Measurements from ENCODE around the gene CPNE2. TPM values are rescaled to one million over a fixed set of nuclear protein-coding genes. Genes with fewer than 3 reads are reported as not detected.

CPNE2 gene
- total and polyA plus RNA-seq, 10 of the 15 experiments (the other 5 are each of a cell fraction or from before 2014, with no cell fraction given), result 3.1 to 22.1 (median 9.9) TPM

GRCh38 chr16:57118461-57119084 lies 26.2 kb downstream of the CPNE2 start:
- CTCF ChIA-PET, result interaction anchor here (0.6 to 1.4 kb wide), 5 partner anchors 9 to 171 kb away, joined by 3 read pairs; no protein-coding TSS in a partner anchor
- Histone ChIP-seq H3K4me3 (no peak overlapping the region), H3K9ac (ENCODE audit: control insufficient read depth, insufficient read depth, low read length) (no peak overlapping the region), H3K4me1 (ENCODE audit: control insufficient read depth, insufficient read depth, low read length) (peaks cover 8% of the 10 kb centered on the region), H3K79me2 (ENCODE audit: control insufficient read depth, insufficient read depth, low read length) (no peaks in the 10 kb centered on the region), H2AFZ (ENCODE audit: control insufficient read depth, low read depth, low read length) (no peak overlapping the region), H4K20me1 (ENCODE audit: control insufficient read depth, insufficient read depth) (no peaks in the 10 kb centered on the region), H3K27ac (ENCODE audit: control insufficient read depth, insufficient read depth) (no peak overlapping the region), H3K27me3 (replicated peaks in 1 of 2; ENCODE audit: control insufficient read depth in 2 of 2, insufficient read depth in 2 of 2, low read length in 1 of 2) (no peaks in the 10 kb centered on the region), H3K9me3 (replicated peaks; ENCODE audit: control insufficient read depth, insufficient read depth, low read length) (no peaks in the 10 kb centered on the region), H3K36me3 (ENCODE audit: control insufficient read depth in 2 of 2, insufficient read depth in 2 of 2, low read length in 1 of 2) (no peaks in the 10 kb centered on the region), H3K4me2 (ENCODE audit: control insufficient read depth, insufficient read depth) (no peak overlapping the region)
- RAD21 ChIA-PET (ENCODE audit: unreplicated experiment), result interaction anchor here (0.6 kb wide), 1 partner anchor 75 kb away, joined by 3 read pairs; no protein-coding TSS in a partner anchor
- TF ChIP-seq CREM (IDR thresholded peaks at IDR 0.05; ENCODE audit: low read depth), result no peak
- FAIRE-seq (no peak), ATAC-seq (no peak), DNase-seq (ENCODE audit: low read depth, low spot score) (no peak)
- no TSS peak for BruUV-seq (replicated peaks)
- 92% methylated on average over 2 of the region's 2 CpGs for WGBS (ENCODE audit: insufficient coverage, insufficient replicate concordance, low lambda C conversion rate, missing lambda C conversion rate)
- SMC1A ChIA-PET (ENCODE audit: uncharacterized antibody, unreplicated experiment), result interaction anchor here (0.6 kb wide), 1 partner anchor 14 kb away, joined by 4 read pairs; no protein-coding TSS in a partner anchor
- in situ Hi-C loops (cut with MboI) (no loop called here), intact Hi-C loops (cut with micrococcal nuclease; ENCODE audit: unreplicated experiment) (no loop called here)
- POLR2A ChIA-PET, result no interaction called here

- 88% methylated on average over 7 of the region's 7 CpGs for WGBS (ENCODE audit: insufficient coverage, insufficient replicate concordance, low lambda C conversion rate, missing lambda C conversion rate)
- ATAC-seq, result no peak
- ChIA-PET SMC1A (ENCODE audit: uncharacterized antibody, unreplicated experiment) (no interaction called here), POLR2A (interaction anchor here (0.7 kb wide), 1 partner anchor 466 kb away, joined by 3 read pairs; the partner anchor contains the start of gene MT1F), CTCF (interaction anchor here (0.6 to 1.2 kb wide), 2 partner anchors 10 to 302 kb away, joined by 3 read pairs; no protein-coding TSS in a partner anchor), RAD21 (ENCODE audit: unreplicated experiment) (no interaction called here)
- FAIRE-seq, result no peak
- Histone ChIP-seq H3K36me3 (ENCODE audit: control insufficient read depth in 2 of 2, insufficient read depth in 2 of 2, low read length in 1 of 2) (no peaks in the 10 kb centered on the region), H2AFZ (ENCODE audit: control insufficient read depth, low read depth, low read length) (no peak overlapping the region), H3K79me2 (ENCODE audit: control insufficient read depth, insufficient read depth, low read length) (no peaks in the 10 kb centered on the region), H3K9ac (ENCODE audit: control insufficient read depth, insufficient read depth, low read length) (no peak overlapping the region), H3K27me3 (replicated peaks in 1 of 2; ENCODE audit: control insufficient read depth in 2 of 2, insufficient read depth in 2 of 2, low read length in 1 of 2) (no peaks in the 10 kb centered on the region), H3K4me3 (no peak overlapping the region), H4K20me1 (ENCODE audit: control insufficient read depth, insufficient read depth) (no peaks in the 10 kb centered on the region), H3K4me1 (ENCODE audit: control insufficient read depth, insufficient read depth, low read length) (peaks cover 31% of the 10 kb centered on the region), H3K9me3 (replicated peaks; ENCODE audit: control insufficient read depth, insufficient read depth, low read length) (no peaks in the 10 kb centered on the region), H3K4me2 (ENCODE audit: control insufficient read depth, insufficient read depth) (no peak overlapping the region), H3K27ac (ENCODE audit: control insufficient read depth, insufficient read depth) (no peak overlapping the region)
- intact Hi-C loops (cut with micrococcal nuclease; ENCODE audit: unreplicated experiment) (no loop called here), in situ Hi-C loops (cut with MboI) (no loop called here)
- no TSS peak for BruUV-seq (replicated peaks)
- no peak for DNase-seq (ENCODE audit: low read depth, low spot score)
- TF ChIP-seq ZSCAN29 (IDR thresholded peaks at IDR 0.05) (no peak), ZNF274 (IDR thresholded peaks at IDR 0.05; ENCODE audit: insufficient read depth, insufficient read length) (no peak), CBX5 (IDR thresholded peaks at IDR 0.05; ENCODE audit: low read depth) (no peak), NFIC (IDR thresholded peaks at IDR 0.05; ENCODE audit: low read depth, low read length) (no peak), BCLAF1 (IDR thresholded peaks at IDR 0.05) (no peak), NR2C1 (IDR thresholded peaks at IDR 0.05) (no peak), PAX5 (IDR thresholded peaks at IDR 0.05; ENCODE audit: borderline replicate concordance, low read depth, low read length) (no peak), PBX3 (IDR thresholded peaks at IDR 0.05; ENCODE audit: insufficient replicate concordance, low read depth, low read length) (no peak), RELB (IDR thresholded peaks at IDR 0.05; ENCODE audit: low read depth) (no peak)
These were observed 31.0 kb downstream of the CPNE2 start for GRCh38 chr16:57123216-57123973.
